KMS-11 (cell line): ENCODE data around the gene UACA.

Experiments
- H2AFZ ChIP-seq: fragments of 200-600 bp; sonication (generic); 2 replicates; pipeline ENCODE4 v1.6.1; 2016; ENCODE audit warnings: antibody characterized with exemption, mixed run types, low read depth
- H3K27ac ChIP-seq: fragments of 200-600 bp; sonication (generic); 2 replicates; pipeline ENCODE4 v1.6.1; 2016; ENCODE audit warnings: mild to moderate bottlenecking, mixed run types
- H3K27me3 ChIP-seq: fragments of 200-600 bp; sonication (generic); 2 replicates; pipeline ENCODE4 v1.6.1; 2017; ENCODE audit warnings: mild to moderate bottlenecking, low read depth, mixed run types, moderate library complexity; ENCODE audit not compliant: insufficient read depth
- H3K36me3 ChIP-seq: fragments of 200-600 bp; sonication (generic); 2 replicates; pipeline ENCODE4 v1.6.1; 2017; ENCODE audit warnings: mild to moderate bottlenecking, mixed run types; ENCODE audit not compliant: insufficient read depth
- H3K4me1 ChIP-seq: fragments of 200-600 bp; sonication (generic); 2 replicates; pipeline ENCODE4 v1.6.1; 2016; ENCODE audit warnings: mild to moderate bottlenecking, low read depth, mixed run types; ENCODE audit not compliant: poor library complexity, severe bottlenecking
- H3K4me2 ChIP-seq: fragments of 200-600 bp; sonication (generic); 2 replicates; pipeline ENCODE4 v1.7.0; 2016; ENCODE audit warnings: mild to moderate bottlenecking, mixed run types
- H3K4me3 ChIP-seq: fragments of 200-600 bp; sonication (generic); IDR thresholded peaks from 2 replicates; pipeline ENCODE4 v1.6.1; 2017; ENCODE audit warnings: low read depth, low read length, mixed read lengths; ENCODE audit not compliant: insufficient read depth
- H3K79me2 ChIP-seq: fragments of 200-600 bp; sonication (generic); 2 replicates; pipeline ENCODE4 v1.6.1; 2016; ENCODE audit warnings: low read depth, mixed run types; ENCODE audit not compliant: insufficient read depth
- H3K9ac ChIP-seq: fragments of 200-600 bp; sonication (generic); 2 replicates; pipeline ENCODE4 v1.6.1; 2016; ENCODE audit warnings: mild to moderate bottlenecking, mixed run types
- H4K20me1 ChIP-seq: fragments of 200-600 bp; sonication (generic); 2 replicates; pipeline ENCODE4 v1.6.1; 2016; ENCODE audit warnings: mild to moderate bottlenecking, mixed run types; ENCODE audit not compliant: insufficient read depth
- CTCF ChIP-seq: fragments of 200-600 bp; sonication (generic); conservative IDR thresholded peaks from 2 replicates; pipeline ENCODE4 v1.6.1; 2017; ENCODE audit warnings: low read depth, mild to moderate bottlenecking, antibody characterized with exemption, low read length, moderate library complexity, mixed read lengths

Gene UACA

DNA sequence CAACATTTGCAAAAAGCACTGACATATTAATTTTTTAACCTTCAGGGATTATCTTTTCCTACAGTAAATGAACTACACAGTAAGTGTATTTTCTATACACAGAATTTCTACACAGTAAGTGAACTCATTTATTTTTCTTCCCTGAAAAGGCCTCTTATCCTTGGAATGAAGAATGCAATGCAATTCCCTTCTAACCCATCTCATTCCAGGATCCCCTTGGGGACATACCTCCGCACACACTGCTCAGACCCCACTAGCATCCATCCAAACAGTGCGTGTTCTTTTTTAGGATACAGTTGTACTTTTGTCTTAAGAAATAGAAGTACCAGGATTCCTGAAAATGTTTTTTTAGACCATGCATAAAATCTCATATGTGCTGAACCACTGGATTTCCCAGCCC, 152.8 kb downstream of the UACA start:
- Histone ChIP-seq H3K4me1 (no peaks in the 10 kb centered on the region), H3K27me3 (no peaks in the 10 kb centered on the region), H3K36me3 (no peaks in the 10 kb centered on the region), H3K4me3 (no peak overlapping the region), H3K27ac (no peak overlapping the region), H3K79me2 (no peaks in the 10 kb centered on the region), H4K20me1 (no peaks in the 10 kb centered on the region), H3K9ac (no peak overlapping the region), H2AFZ (no peak overlapping the region), H3K4me2 (no peak overlapping the region)
- TF ChIP-seq CTCF: no peak

DNA sequence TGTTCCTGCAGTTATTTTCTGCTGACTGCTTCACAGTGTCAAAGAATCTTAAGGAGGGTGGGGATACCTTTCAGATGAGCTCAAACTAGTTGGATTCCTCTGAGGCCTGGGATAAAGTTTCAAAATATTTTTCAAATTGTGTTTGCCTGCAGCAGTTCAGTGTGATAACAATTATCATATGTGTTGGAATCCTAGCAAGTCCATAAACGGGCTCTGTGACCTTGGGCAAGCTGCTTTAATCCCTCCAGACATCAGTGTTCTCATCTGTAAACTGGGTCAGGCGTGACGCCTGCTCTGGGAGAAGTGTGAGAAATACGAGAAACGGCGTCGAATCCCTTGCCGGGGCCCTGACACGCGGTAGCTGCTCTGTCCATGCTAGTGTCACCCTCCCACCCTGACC, 153.5 kb downstream of the UACA start:
- Histone ChIP-seq H3K4me3 (no peak overlapping the region), H3K36me3 (no peaks in the 10 kb centered on the region), H3K27ac (no peak overlapping the region), H4K20me1 (no peaks in the 10 kb centered on the region), H3K27me3 (no peaks in the 10 kb centered on the region), H2AFZ (no peak overlapping the region), H3K4me1 (no peaks in the 10 kb centered on the region), H3K79me2 (no peaks in the 10 kb centered on the region), H3K9ac (no peak overlapping the region), H3K4me2 (no peak overlapping the region)
- no peak for TF ChIP-seq CTCF

DNA sequence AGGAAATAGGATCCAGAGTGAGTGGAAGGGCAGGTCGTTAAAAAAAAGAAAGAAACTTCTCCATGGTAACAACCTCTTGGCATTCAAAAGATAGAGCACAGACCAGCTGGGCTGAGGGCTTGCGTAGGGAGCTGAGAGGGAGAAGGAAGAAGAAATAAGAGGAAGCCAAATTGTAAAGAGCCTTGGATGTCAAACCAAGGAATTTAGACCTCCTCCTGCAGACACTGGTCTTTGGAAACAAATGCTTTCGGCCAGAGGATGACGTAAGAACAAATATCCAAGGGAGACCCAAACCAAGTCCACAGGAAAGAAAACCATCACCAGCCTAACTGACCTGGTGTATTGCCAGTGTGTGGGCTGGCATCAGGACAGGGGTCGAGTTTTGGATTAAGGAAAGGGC, 155.2 kb downstream of the UACA start:
- no peaks in the 10 kb centered on the region for H3K27me3 ChIP-seq
- H2AFZ ChIP-seq: no peak overlapping the region
- no peak overlapping the region for H3K4me2 ChIP-seq
- H4K20me1 ChIP-seq: no peaks in the 10 kb centered on the region
- no peaks in the 10 kb centered on the region for H3K4me1 ChIP-seq
- H3K36me3 ChIP-seq: no peaks in the 10 kb centered on the region
- H3K27ac ChIP-seq: no peak overlapping the region
- no peak overlapping the region for H3K9ac ChIP-seq
- TF ChIP-seq CTCF: no peak
- H3K79me2 ChIP-seq: no peaks in the 10 kb centered on the region
- H3K4me3 ChIP-seq: no peak overlapping the region

DNA sequence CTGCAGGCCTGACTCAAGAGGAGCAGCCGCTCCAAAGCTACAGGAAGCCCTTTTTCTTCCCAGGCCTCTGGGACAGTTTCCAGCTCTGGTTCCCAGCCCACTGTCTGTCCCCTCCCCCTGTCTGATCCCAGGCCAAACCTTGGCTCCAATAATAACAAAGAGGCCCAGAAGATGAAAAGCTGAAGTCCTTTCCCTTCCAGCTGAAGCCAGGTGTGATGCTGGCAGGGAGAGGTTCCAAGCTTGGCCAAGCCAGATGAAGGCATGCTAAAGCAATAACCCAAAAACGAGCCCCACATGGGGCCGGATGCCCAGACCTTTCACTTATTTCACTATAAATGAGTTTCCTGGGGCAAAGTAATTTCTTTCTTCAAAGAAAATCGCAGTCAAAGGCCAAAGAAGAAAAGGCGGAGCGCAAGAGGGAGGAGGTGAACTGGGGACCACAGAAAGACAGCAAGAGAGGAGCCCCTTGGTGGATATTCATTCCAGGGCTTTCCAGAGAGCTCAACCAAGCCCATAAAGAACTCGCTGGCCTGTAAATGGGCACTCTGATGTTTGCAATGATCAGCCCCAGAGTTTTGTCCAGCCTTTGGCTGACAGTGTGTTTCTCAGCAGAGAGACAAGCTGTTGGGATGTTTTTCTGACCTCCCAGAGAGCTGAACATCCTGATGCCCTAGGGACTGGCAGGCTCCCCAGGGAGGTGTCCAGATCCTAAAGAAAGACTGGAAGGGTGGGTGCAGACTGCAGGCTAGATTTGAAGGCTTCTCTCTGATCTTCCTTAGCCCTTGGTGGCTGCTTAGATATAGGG, 157.6 kb downstream of the UACA start:
- Histone ChIP-seq H3K4me3 (no peak overlapping the region), H2AFZ (no peak overlapping the region), H3K36me3 (no peaks in the 10 kb centered on the region), H4K20me1 (no peaks in the 10 kb centered on the region), H3K4me2 (no peak overlapping the region), H3K9ac (no peak overlapping the region), H3K27ac (no peak overlapping the region), H3K27me3 (no peaks in the 10 kb centered on the region), H3K79me2 (no peaks in the 10 kb centered on the region), H3K4me1 (no peaks in the 10 kb centered on the region)
- no peak for TF ChIP-seq CTCF
